GM21390 (cell line): ENCODE measurements around the gene GNA12.
"Not testable (repeated sequence)": the region's sequence is repeated elsewhere in the genome, so short reads cannot be mapped to it uniquely, and the experiment has no call there.

Source experiments
- ATAC-seq: cut with Tn5 transposase; IDR thresholded peaks from one replicate; pipeline ENCODE4 v1.9.1; 2021; ENCODE audit not compliant: unreplicated experiment

GNA12 gene

DNA sequence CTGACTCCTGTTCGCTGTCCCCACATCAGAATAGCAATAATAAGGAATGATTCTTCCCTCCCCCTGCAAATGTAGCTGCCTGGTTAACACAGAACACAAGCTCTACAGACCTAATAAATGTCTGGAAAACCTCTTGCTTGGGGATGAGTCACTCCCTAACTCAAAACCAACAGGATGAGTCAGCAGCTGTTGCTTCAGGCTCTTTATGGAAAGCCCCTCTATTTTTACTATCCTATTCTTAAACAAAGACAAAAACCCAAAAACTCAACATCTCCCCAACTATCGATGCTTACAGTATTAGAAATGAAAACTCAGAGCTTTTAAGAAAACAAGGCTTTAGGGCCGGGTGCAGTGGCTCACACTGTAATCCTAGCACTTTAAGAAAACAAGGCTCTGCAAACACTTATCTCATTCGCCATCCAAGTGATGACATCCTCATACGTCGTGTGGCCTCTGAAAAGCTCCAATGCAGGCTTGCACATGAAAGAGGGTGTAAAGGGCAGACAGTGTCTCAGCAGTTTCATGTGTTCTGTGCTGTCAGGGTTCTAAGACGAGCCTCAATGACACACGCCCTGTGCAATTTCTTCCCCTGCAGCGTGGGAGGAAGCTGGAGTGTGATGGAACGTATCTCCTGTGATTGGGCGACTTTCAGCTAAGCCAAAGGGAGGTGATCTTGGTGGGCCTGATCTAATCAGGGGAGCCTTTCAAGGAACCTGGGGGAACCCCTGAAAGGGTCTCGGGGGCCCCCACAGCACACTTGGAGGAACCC lies 86.0 kb downstream of the GNA12 start:
- ATAC-seq: peak; percentile 70

DNA sequence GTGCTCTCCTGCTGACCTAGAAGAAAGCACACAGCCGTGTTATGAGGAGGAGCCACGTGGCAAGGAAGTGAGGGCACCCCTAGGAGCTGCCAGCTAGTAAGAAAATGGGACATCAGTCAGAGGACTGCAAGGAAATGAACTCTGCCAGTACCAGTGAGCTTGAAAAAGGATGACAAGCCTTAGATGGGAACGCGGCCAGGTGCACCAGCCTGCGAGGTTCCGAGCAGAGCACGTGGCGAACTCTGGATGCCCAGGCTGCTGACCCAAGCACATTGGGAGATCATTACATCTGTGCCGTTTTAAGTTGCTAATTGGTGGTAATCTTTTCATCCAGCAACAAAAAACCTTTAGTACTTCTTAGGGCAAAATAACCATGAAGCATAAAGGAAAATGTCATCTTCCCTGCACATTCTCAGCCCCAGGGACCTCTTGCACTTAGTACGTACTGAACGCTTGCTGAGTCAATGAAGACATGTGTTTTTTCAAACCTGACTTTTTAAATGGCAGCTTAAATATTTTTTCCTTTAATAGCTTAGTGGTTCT lies 86.7 kb downstream of the GNA12 start:
- ATAC-seq: no peak

- no peak for ATAC-seq
Observed at GRCh38 chr7:2755531-2755930, 88.6 kb downstream of the GNA12 start.

DNA sequence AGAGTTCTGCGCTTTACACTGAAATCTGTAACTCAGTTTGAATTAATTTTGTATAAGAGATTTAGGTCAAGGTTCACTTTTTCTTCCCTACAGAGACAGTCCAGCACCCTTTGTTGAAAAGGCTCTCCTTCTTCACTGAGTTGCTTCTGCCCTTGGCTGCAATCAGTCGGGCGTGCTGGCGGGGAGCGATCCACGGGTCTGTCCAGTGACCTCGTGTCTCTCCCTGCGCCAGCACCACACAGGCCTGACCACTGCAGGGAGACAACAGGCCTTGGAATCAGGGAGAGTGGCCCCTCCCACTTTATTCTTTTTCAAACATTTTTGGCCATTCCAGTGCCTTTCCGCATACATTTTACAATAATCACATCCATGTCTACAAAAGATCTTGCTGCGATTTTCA lies 89.2 kb downstream of the GNA12 start:
- no peak for ATAC-seq

- ATAC-seq: no peak
Observed at GRCh38 chr7:2754086-2754485, 90.0 kb downstream of the GNA12 start.

- ATAC-seq: no peak
Observed at GRCh38 chr7:2753148-2753547, 91.0 kb downstream of the GNA12 start.

DNA sequence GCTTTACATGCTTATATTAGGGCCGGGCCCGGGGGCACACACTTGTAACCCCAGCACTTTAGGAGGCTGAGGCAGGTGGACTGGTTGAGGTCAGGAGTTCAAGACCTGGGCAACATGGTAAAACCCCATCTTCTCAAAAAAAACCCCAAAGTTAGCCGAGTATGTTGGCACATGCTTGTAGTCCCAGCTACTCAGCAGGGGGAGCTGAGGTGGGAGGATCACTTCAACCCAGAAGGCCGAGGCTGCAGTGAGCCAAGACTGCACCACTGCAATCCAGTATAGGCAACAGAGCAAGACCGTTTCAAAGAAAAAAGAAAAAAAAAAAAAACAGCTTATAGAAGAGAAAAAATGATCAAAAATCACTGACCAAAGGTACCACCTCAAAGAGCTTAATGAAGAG lies 93.0 kb downstream of the GNA12 start:
- ATAC-seq: no peak

DNA sequence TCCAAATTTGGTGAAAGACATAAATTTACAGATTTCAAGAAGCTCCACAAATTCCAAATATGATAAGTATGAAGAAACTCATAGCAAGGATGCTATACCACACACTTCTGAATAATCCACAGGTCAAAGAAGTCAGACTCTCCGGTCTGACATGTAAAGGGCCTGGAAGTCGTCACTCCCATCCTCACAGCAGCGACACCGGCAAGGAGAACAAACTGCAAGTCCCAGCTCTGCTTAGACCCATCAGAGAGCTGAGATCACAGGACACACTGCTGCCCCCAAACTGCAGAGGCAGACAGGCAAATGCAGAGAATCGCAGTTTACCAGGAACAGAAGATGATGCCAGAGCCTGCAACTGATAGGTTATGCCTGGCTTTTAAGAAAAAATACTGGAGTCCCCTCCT lies 94.1 kb downstream of the GNA12 start:
- ATAC-seq: no peak

DNA sequence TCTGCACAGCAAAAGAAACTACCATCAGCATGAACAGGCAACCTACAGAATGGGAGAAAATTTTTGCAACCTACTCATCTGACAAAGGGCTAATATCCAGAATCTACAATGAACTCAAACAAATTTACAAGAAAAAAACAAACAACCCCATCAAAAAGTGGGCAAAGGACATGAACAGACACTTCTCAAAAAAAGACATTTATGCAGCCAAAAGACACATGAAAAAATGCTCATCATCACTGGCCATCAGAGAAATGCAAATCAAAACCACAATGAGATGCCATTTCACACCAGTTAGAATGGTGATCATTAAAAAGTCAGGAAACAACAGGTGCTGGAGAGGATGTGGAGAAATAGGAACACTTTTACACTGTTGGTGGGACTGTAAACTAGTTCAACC lies 95.4 kb downstream of the GNA12 start:
- ATAC-seq: not testable (repeated sequence)

DNA sequence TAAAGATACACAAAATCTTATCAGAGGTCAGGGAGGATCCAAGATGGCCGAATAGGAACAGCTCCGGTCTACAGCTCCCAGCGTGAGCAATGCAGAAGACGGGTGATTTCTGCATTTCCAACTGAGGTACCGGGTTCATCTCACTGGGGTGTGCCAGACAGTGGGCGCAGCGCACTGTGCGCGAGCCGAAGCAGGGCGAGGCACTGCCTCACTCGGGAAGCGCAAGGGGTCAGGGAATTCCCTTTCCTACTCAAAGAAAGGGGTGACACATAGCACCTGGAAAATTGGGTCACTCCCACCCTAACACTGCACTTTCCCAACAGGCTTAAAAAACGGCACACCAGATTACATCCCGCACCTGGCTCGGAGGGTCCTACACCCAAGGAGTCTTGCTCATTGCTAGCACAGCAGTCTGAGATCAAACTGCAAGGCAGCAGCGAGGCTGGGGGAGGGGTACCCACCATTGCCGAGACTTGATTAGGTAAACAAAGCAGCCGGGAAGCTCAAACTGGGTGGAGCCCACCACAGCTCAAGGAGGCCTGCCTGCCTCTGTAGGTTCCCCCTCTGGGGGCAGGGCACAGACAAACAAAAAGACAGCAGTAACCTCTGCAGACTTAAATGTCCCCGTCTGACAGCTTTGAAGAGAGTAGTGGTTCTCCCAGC lies 100.5 kb downstream of the GNA12 start:
- ATAC-seq: not testable (repeated sequence)

- no peak for ATAC-seq
Observed at GRCh38 chr7:2738766-2739549, 105.2 kb downstream of the GNA12 start.

DNA sequence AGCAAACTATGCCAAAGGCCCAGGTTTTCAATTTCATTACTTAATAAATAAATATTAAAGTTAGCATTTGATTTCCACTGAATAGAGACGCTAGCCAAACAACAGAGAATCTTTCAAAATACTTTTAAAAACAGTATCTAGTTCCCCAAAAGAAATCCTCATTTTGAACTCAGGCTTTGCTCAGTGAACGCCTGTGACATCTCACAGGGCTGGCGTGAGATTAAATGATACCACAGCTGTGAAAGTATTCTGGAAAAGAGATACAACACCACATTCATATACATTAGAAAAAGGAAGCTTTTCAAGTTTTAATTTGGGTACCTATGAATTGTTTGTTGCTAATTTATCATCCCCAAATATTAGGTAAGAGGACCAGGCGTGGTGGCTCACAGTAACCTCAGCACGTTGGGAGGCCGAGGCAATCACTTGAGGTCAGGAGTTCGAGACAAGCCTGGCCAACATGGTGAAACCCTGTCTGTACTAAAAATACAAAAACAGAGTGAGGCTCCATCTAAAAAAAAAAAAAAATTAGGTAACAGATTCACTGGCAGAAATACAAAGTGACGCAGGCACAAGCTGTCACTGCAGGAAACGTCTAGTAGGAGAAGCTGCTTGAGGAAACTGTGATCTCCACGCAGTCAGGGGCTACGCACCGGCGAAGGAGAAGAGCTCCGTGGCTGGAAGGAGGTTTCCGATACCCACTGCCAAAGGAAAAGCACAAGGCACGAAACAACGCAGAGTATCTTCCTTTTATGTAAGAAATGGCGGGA lies 106.2 kb downstream of the GNA12 start:
- no peak for ATAC-seq

DNA sequence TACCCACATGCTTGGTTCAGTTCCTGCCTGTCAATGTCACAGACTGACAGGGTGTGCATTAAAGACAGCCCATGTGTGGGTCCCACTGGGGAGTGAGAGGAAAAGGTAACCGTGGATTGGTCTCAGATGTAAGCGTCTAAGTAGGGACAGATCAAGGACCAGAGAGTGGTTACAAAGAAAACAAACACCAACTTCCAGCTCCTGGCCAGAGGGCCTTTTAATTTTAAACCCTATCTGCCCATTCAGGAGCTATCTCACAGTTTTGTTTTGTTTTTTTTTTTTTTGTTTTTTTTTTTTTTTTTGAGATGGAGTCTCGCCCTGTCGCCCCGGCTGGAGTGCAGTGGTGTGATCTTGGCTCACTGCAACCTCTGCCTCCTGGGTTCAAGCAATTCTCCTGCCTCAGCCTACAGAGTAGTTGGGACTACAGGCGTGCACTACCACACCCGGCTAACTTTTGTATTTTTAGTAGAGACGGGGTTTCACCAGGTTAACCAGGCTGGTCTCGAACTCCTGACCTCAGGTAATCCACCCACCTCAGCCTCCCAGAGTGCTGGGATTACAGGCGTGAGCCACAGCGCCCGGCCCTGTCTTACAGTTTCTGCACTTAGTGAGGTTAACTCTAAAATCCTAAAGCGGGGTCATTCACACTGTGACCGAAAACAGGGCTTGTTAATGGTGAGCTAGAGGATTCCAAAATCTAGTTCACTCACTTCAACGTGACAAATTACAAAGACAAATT lies 106.9 kb downstream of the GNA12 start:
- ATAC-seq: not testable (repeated sequence)

DNA sequence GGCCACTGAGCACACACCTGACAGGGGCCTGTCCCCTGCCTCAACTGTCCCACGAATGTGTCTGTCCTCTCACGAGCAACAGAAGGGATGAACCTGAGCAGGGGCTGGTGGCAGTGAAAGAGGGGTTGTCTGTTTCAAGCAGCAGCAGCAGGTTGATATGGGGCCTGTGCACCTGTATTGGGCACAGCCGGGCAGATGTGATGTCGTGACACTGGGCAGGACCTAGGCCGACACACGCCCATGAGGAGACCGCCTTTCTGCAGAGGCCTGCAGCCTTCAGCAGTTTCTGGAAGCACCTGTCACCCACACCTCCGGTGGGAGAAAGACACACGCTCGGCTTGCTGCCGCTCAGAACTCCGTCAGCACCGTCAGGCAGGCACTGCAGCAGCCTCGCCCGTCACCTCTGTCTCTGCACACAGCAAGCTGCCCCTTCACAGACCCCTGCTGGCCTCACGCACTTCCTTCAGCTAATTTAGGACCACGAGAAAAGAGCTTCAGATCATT lies 107.6 kb downstream of the GNA12 start:
- no peak for ATAC-seq

GRCh38 chr7:2735744-2736143 lies 108.4 kb downstream of the GNA12 start:
- ATAC-seq: no peak

DNA sequence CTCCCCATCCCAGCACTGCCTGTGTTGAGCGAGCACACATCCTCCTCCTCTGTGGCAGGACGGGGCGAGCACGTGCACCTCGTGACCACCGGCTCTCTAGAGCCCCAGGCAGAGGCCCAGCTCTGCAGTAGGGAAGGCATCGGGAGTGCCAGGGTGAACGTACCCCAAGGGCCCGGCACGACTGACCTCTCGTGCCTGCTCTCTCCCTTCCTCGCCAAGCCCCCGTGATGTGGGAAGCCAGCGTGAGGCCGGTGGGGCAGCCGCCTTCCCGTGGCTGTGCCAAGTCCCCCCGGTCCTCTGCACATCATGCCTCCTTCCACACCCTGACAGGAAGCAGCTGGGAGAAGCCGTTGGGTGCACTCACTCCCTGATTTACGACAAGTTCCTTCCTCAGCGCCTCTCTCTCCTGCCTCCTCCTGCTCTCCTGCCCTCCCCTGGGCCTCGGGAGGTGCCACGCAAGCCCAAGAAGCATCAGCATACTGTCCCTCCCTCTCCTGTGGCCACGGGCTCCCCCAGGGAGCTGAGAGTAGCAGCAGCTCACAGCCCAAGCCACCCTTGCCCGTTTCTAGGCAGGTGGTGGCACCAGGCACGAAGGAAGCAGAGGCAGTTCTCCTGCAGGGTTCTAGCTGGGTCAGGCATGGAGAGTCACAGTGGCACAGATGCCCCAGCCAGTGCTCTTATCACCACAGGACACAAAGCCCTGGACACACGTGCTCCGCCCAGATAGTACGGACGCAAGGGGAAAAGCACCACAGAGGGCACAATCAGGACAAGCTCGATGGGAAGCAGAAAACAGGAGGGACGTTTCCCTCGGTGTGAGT lies 109.1 kb downstream of the GNA12 start:
- ATAC-seq: no peak

- no peak for ATAC-seq
Observed at GRCh38 chr7:2734084-2734686, 109.9 kb downstream of the GNA12 start.

DNA sequence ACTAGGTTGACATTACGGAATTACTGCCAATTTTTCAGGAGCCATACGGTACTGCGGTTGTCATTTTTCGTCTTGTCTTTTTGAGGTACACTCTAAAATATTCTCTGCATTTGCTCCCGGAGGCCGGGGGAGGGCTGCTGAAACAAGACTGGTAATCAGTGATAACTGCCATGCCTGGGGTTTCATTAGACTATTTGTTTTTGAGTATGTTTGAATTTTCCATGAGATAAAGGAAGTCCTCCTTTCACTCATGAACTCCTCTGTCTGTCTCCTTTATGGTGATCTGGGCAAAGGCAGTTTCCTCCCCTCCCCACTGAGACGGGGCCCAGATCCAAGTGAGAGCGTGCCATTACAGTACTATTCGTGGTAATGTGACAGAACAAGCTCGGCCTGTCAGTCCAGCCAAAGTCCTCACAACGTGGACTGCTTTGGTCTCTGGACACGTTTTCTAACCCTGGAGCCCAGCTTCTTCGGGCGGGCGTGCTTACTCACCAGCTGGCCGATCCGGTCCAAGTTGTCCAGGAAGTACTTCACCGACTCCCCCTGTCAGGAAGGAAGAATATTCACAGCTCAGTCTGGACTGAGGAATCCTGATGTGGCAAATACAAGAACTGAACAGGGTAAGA lies 111.0 kb downstream of the GNA12 start:
- ATAC-seq: no peak
